Measurements from ENCODE around the gene ARHGAP15.

The ARHGAP15 gene

GRCh38 chr2:143226714-143227541 is 97.7 kb downstream of the ARHGAP15 start:
- TF ChIP-seq REST (IDR thresholded peaks at IDR 0.05; ENCODE audit: low read depth) (no peak), CEBPB (IDR thresholded peaks at IDR 0.05) (no peak), TEAD4 (IDR thresholded peaks at IDR 0.05) (no peak), YY1 (IDR thresholded peaks at IDR 0.05; ENCODE audit: low read depth) (no peak), ZBTB7A (IDR thresholded peaks at IDR 0.05; ENCODE audit: low read depth) (no peak), RAD21 (IDR thresholded peaks at IDR 0.05; ENCODE audit: low read depth) (no peak), EP300 (IDR thresholded peaks at IDR 0.05; ENCODE audit: borderline replicate concordance) (no peak), EGR1 (IDR thresholded peaks at IDR 0.05) (no peak), CREB1 (IDR thresholded peaks at IDR 0.05; ENCODE audit: low read depth) (no peak), USF1 (IDR thresholded peaks at IDR 0.05) (no peak), FOXM1 (IDR thresholded peaks at IDR 0.05; ENCODE audit: borderline replicate concordance, low read depth) (no peak), NFIC (IDR thresholded peaks at IDR 0.05) (no peak), TCF12 (IDR thresholded peaks at IDR 0.05; ENCODE audit: low read depth) (no peak), MAX (IDR thresholded peaks at IDR 0.05) (no peak), TAF1 (IDR thresholded peaks at IDR 0.05; ENCODE audit: low read depth) (no peak)

GRCh38 chr2:143229411-143229810 is 100.2 kb downstream of the ARHGAP15 start:
- no peak for TF ChIP-seq MAX (IDR thresholded peaks at IDR 0.05)
- no peak for TF ChIP-seq EP300 (IDR thresholded peaks at IDR 0.05; ENCODE audit: borderline replicate concordance)
- TF ChIP-seq NFIC (IDR thresholded peaks at IDR 0.05), result no peak
- TF ChIP-seq EGR1 (IDR thresholded peaks at IDR 0.05), result no peak
- no peak for TF ChIP-seq TAF1 (IDR thresholded peaks at IDR 0.05; ENCODE audit: low read depth)
- TF ChIP-seq ZBTB7A (IDR thresholded peaks at IDR 0.05; ENCODE audit: low read depth), result no peak
- TF ChIP-seq RAD21 (IDR thresholded peaks at IDR 0.05; ENCODE audit: low read depth), result no peak
- no peak for TF ChIP-seq REST (IDR thresholded peaks at IDR 0.05; ENCODE audit: low read depth)
- TF ChIP-seq FOXM1 (IDR thresholded peaks at IDR 0.05; ENCODE audit: borderline replicate concordance, low read depth), result no peak
- TF ChIP-seq CREB1 (IDR thresholded peaks at IDR 0.05; ENCODE audit: low read depth), result no peak
- TF ChIP-seq TCF12 (IDR thresholded peaks at IDR 0.05; ENCODE audit: low read depth), result no peak
- TF ChIP-seq TEAD4 (IDR thresholded peaks at IDR 0.05), result no peak
- TF ChIP-seq USF1 (IDR thresholded peaks at IDR 0.05), result no peak

GRCh38 chr2:143229952-143230351 is 100.7 kb downstream of the ARHGAP15 start:
- TF ChIP-seq USF1 (IDR thresholded peaks at IDR 0.05) (no peak), NFIC (IDR thresholded peaks at IDR 0.05) (no peak), EP300 (IDR thresholded peaks at IDR 0.05; ENCODE audit: borderline replicate concordance) (no peak), CEBPB (IDR thresholded peaks at IDR 0.05) (no peak), FOXM1 (IDR thresholded peaks at IDR 0.05; ENCODE audit: borderline replicate concordance, low read depth) (no peak), EGR1 (IDR thresholded peaks at IDR 0.05) (no peak), ZBTB7A (IDR thresholded peaks at IDR 0.05; ENCODE audit: low read depth) (no peak), RAD21 (IDR thresholded peaks at IDR 0.05; ENCODE audit: low read depth) (no peak), YY1 (IDR thresholded peaks at IDR 0.05; ENCODE audit: low read depth) (no peak), TAF1 (IDR thresholded peaks at IDR 0.05; ENCODE audit: low read depth) (no peak), TEAD4 (IDR thresholded peaks at IDR 0.05) (no peak), REST (IDR thresholded peaks at IDR 0.05; ENCODE audit: low read depth) (no peak), CREB1 (IDR thresholded peaks at IDR 0.05; ENCODE audit: low read depth) (no peak), TCF12 (IDR thresholded peaks at IDR 0.05; ENCODE audit: low read depth) (no peak), MAX (IDR thresholded peaks at IDR 0.05) (no peak)

Data from Ishikawa (cell line).